ENCODE data around the gene SLC45A1.
"Not testable (repeated sequence)": the region's sequence is repeated elsewhere in the genome, so short reads cannot be mapped to it uniquely, and the experiment has no call there.

SLC45A1 gene

DNA sequence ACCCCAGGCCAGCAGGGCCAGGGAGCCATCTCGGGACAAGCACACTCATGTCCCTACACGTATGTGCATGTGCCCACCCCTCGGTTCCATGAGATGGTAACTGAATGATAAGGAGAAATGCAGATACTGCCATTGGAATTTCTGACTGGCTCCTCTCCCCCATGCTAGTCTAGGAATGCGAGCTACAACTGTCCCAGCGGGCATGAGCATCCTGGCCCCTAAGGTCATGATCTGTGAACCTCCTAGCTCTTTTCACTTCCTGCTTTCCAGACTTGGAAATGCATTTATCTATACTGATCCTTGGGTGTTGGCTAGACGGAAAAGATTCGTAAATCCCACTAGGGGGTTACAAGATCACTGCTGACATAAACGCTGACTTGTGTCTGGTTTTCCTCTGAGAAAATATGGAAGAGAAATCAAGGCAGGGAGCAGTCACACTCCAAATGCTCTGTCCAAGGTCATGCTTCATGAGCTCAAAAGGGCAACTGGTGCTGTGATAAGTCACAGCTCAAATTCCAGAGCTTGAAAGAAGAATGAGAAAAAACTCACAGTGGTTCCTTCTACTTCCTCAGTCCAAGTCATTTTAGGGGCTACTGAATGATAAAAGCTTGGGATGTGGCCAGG, 49.8 kb downstream of the SLC45A1 start:
- DNase-seq (ENCODE audit: low read depth, low spot score): no peak

DNA sequence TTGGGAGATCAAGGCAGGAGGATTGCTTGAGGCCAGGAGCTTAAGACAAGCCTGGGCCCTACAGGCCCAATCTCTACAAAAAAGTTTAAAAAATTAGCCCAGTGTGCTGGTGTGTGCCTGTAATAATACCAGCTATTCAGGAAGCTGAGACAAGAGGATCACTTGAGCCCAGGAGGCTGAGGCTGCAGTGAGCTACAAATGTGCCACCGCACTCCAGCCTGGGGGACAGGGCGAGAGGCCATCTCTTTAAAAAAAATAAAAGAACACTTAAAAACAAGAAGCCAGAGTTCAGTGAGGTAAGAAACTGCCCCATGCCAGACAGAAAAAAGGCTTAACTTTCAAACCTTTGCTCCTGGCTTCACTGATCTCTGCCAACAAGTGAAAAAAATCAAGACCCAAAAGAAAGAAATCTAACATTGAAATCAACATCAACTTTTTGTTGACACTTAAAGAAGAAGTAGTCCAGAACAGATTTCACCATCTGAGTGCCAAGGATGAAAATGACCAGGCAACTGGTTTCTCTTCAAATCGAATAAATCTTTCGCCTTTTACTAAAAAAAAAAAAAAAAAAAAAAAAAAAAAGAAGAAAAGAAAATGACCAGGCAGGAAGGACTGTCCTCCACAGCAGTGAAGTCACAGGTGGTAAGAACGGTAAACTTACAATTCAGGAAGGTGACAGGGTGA, 51.2 kb downstream of the SLC45A1 start:
- DNase-seq (ENCODE audit: low read depth, low spot score): no peak

DNA sequence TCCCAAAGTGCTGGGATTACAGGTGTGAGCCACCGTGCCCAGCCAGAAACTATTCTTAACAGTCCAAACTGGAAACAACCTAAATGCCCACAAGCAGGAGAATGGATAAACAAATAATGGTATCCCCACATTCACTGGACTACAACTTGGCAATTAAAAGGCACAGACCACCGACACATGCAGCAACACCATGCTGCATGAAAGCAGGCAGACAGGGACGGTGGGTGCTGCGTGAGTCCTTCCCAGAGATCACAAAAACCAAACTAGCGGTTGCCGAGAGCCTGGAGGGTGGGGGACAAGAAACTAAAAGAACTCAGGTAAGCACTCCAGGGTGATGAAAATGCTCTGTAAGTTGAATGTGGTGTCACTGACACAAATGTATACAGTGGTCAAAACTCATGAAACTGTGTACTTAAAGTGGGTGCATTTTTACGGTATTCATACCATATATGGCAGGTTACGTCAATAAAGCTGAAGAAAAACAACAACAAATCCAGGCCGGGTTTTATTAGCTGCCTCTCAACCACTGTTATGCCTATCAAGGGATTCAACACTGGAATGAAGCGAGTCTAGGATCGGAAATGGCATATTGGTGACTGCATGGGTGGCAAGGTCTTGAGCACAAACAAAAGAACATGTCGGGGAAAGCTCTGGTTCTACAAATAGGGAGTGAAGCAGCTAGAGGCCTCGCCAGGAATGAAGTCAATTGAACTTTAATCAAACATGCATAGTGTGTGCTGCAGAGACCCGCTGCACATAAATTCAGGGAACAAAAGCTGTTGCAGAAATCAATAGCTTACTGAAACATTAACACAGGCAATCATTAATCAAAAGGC, 52.4 kb downstream of the SLC45A1 start:
- DNase-seq (ENCODE audit: low read depth, low spot score): no peak

DNA sequence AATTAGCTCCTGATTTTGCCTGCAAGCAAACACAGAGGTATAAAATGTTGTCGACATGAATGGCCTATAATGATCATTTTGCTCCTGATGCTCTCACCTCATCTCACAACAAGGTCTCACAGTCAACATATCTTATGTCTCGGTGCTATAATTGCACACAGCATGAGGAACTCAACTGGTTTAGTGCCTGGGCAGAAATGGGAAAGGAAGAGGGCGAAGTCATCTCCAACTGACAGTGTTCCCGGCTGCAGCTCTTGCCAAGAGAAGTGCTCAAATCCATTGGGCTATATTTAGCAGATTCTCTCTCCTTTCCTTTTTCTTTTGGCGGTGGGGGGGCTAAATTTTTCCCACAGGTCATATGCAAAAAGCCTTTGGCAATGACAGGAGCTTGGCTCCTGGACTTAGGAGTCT, 53.0 kb downstream of the SLC45A1 start:
- DNase-seq (ENCODE audit: low read depth, low spot score): no peak

DNA sequence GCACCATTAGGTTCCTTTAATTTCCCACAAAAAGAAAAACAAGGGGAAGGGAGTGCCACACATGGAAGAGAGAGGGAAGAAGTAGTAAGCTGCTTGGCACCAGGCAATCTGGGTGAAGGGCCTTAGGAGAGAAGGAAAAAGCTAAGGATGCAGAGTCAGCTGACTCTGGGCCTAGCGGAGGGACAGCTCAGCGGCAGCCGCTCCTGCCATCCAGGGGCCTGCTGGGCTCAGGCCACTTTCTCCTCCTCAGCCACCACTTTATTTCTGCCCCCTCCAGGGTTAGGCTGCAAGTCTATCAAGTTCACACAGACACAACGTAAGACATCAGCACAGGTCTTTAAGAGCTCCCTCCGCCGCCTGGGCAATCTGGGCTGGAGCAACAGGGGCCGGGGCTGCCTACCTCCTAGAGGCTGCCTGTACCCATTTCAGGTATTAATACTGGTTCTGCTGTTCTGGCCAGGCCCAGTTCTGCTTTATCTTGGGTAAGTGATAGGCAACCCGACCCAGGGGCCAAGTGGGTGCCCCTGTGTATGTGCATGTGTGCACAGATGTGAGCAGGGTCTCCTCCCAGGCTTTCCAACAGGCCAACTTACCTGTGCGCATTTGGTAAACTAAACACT, 53.6 kb downstream of the SLC45A1 start:
- no peak for DNase-seq (ENCODE audit: low read depth, low spot score)

DNA sequence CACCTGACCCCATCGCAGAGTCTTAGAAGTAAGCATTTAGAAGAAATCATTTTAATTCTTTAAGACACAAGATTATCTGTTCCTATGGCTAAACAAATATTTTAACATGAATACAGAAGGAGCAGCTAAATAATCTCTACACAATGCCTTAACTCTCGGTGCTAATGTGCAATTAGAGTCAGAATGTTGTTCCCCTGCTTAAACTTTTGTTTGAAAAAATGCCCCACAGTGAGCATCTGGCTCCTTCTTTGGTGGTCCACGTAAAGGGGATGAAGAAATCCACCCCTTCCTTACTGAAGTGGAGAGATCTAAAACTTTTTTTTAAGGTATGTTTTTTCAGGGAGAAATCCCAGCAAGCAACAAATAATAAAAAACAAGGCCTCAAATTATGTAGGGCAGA, 55.2 kb downstream of the SLC45A1 start:
- no peak for DNase-seq (ENCODE audit: low read depth, low spot score)

DNA sequence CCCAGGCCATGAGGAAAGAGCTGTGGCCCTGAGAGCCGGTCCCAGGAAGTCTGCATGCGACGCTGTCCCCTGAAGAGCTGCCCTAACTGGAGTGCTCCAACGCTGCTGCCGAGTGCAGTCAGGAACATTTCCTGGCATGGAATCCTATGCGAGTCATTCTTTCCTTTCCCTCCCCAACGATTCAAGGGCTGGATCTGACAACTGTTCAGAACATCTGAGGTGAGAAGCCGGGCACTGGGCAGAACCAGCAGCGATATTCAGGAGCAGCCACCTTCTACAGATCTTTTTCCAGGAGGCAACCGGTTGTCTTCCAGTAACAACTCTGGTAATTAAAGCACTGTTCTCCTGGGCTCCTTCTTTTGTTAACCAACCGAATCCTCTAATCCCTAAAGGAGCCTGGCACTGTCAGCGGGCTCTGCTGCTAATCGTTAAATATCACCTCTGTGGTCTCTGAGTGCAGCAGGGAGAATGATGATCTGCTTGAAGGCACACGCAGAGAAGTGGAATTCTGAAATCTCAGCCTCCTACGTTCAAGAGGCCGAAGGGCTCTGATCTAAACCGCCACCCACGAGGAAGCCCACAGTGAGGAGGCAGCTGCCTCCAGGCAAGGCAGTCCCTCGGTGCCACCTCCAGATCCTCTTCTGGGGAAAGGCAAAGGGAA, 55.8 kb downstream of the SLC45A1 start:
- no peak for DNase-seq (ENCODE audit: low read depth, low spot score)

DNA sequence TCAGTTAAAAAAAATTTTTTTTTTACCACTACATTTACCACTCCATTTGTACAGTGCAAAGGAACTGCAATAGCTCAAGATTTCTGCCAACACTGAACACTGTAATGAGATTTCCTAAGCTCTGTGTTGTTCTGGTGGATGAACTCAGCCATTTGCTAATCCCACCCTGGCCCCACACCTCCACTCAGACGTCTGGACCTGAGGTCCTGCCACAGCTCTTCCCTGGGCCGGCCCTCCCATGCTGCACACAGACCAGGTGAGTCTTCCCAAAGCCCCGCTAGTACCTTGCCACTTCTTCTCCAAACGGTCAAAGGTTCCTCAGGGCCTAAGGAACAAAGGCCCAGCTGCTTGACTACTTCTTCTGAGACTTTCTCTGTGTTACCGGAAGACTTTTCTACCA, 56.4 kb downstream of the SLC45A1 start:
- DNase-seq (ENCODE audit: low read depth, low spot score): no peak

DNA sequence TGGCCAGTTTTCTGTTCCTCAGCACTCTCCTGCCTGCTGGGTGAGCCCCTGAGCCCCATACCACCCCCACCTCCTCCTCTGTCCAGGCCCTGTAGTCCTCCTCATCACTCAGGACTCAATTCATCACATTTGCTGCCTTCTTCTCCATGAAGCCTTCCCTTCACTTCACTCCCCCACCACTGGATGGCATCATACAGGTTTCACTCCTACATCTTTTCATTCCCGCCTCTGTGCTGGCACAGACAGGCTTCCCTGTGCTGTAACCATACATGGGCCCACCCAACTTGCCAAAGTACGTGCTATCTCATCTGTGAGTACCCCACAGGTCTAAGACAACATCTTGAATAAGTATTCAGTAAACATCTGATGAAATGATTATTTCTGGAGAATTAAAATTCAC, 56.9 kb downstream of the SLC45A1 start:
- DNase-seq (ENCODE audit: low read depth, low spot score): no peak

DNA sequence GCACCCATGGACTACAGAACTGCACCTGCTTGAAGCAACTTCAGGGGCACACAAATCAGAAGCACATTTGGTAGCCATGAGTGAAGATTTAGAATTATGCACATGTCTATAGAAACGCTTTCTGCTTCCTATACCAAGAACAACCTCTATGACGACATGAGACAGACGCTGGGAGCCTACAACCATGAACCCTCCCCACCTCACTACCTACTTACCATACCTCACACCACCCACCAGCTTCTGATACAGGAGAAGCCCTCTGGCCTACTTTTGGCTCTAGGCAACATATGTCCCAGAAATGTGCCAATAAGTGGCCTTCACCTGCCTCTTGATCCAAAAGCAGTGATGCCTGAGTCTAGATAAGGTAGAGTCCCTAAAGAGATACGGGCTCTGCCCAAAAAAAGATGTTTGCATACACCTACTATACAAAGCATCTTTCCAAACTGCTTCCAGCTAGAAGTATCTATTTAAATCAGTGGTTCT, 58.5 kb downstream of the SLC45A1 start:
- DNase-seq (ENCODE audit: low read depth, low spot score): no peak

DNA sequence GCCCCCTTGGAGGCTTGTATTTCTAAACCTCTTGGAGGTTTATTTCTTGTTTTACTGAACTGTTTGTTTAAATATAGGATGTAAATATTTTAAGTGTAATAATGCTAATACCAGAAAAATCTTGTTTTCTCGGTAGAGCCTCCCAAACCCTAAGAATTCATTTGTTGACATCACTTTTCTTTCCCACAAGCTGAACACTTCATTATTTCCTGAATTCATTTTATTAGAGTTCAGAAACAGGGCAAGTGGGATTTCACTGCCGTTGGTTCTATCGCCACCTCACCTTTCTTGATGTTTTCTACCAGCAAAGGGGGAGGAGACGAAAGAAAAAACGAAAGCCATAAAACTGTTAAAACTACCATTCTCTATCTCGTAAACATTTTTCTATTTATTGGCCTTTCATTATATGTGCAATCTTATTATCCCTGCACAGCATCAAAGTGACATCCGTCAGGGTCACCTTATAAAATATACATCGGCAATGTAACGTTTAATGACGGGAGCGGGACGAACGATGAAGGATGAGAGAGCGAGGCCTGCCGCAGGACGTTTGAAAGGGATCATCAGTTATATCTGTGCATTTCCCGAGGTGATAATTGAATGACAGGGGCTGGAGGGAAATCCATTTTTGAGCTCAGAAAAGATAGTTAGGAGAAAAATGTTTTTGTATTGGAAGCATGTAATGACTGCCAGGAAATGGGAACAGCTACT, 59.5 kb downstream of the SLC45A1 start:
- DNase-seq (ENCODE audit: low read depth, low spot score): no peak

DNA sequence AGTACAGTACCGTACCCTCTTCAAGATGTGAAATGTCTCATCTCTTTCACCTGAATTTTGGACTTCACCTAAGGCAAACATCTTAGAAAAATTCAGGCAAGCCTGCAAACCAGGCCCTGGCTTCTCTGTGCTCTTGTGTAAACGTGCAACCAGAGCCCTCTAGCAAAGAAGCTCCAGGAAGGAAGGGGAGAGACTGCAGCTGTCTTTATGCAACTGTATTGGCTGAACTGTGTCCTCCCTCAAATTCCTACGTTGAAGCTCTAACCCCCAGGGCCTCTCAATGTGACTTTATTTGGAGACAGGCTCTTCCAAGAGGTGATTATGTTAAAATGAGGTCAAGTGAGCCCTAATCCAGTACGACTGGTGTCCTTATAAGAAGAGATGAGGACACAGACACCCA, 60.3 kb downstream of the SLC45A1 start:
- no peak for DNase-seq (ENCODE audit: low read depth, low spot score)

DNA sequence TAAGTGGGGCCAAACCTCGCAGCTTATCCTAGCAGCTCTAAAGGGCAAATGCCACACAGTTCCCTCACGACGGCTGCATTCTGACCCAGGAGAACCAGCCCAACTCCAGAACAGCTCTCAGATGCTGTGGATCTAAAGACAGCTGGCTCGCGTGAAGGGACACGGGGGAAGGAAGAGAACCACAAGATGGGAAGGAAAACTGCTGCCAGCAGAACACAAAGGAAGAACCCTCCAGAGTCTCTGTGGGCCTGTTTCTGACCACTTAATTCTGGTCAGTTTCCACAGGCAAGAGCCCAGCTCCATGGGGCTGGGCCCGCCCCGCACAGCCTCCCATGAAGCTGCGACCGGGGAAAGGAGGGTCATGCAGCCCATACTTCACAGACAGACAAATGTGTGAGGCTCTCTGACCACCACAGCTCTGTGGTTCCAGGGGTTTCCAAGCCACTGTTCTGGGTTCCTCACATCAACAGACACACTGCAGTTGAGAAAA, 61.1 kb downstream of the SLC45A1 start:
- no peak for DNase-seq (ENCODE audit: low read depth, low spot score)

DNA sequence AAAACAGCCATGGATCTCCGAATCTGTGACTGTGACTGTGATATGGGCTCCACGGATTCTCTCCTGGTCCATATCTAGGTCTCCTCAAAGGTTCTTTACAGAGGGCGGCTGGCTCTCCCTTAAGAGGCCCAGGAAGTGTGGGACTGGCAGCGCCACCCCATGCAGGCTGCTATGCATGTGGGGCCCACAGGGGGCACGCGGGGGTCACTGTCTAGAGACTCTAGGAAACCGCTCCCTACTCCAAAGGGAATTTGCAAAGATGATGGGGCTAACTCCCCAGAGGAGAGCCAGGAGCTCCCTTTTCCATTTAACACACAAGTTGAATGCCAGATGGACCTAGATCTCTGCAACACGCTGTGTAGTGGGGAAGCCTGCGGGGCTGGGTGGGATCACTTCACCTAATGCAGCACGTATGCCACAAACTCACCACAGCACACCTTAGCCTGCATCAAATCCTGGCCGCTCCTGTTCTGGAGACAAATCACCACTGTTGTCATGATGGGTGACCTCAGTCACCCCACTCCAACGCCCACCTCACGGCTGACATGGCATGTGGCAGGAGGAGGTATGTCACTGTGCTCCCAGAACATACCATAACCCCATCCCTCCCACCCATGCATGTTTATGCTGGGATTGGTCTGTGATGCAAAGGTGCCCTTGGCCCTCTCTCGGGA, 61.7 kb downstream of the SLC45A1 start:
- DNase-seq (ENCODE audit: low read depth, low spot score): no peak

DNA sequence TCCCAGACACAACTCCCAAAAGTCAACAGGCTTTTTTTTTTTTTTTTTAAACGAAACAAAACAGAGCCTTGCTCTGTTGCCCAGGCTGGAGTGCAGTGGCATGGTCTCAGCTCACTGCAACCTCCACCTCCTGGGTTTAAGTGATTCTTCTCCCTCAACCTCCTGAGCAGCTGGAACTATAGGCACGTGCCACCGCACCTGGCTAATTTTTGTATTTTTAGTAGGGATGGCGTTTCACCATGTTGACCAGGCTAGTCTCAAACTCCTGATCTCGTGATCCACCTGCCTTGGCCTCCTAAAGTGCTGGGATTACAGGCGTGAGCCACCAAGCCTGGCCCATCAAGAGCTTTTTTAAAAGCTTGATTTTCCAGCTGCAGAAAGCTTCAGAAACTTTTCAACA, 62.4 kb downstream of the SLC45A1 start:
- DNase-seq (ENCODE audit: low read depth, low spot score): not testable (repeated sequence)

DNA sequence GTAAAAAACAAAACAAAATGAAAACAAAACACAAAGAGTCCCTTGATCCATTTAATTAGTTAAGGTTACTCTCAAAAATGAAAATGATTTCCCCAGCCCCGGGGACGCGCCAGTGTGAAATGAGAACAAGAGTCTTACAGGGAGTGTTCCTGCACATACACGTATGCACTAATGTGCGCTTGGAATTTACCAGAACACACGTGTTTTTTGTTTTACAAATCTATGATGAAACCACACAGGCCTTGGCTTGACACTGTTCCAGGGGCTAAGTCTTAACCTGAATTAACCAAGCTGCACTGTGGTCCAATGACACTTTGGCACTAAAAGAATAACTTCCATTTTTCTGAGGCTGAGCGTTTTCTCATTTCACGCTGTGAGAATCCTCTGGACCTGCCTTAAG, 63.7 kb downstream of the SLC45A1 start:
- no peak for DNase-seq (ENCODE audit: low read depth, low spot score)

DNA sequence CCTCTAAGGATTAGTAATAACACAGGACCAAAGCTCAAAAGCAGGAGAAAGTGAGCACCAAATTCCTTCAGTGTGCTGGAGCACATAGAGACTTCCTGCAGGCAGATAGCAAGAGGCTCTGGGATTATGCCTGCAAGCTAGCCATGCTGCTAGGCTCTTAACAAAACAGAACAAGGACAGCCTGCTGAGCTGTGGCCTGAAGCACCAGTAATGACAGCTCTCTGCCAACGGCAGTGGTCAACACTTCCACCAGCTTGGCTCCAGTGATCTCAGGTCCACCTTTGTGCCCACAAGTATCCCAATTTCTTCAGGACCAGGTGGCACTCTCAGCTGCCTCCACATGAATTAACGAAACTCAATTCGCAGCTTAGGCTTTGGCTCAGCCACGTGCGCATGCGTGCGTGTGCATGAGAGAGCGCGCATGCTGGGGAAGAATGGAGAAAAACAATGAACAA, 64.2 kb downstream of the SLC45A1 start:
- peak; percentile 57 for DNase-seq (ENCODE audit: low read depth, low spot score)

DNA sequence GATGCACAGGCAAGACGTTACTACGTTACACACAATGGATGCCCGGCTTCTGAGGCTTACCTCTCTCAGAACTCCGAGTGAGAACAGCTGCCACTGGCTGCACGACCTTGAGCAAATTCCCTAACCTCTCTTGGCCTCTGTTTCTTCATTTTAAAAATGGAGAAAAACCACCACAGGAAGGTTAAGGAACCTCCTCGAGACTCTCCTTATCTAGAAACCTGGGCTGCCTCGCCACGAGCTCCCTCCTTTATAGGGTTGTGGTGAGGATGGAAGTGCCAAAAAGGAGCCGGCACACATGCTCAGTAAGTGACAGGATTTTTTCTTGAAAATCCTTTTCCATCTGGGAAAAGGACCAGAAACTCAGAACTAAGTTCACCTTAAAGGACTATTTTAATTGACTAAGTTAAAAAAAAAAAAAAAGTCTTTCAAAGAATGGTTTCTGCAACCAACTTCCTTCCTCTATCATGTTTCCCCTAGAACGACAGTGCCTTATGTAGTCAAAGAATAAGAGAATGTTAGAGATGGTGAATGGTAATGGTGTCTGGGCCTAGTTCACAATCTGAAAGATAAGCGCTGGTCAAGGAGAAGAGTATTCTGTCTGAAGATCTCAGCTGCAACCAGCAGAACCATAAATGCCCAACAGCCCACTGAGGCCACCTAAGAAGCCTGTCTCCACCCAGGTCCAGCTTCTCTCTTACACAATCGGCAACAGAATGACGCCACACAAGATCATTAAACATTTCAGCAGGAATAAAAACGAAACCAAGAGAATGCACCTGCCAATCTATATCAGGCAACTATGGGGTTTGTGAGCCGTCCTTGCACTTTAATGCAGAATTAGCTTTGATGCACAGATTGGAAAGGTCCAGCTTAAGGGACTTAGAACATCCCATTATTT, 64.9 kb downstream of the SLC45A1 start:
- no peak for DNase-seq (ENCODE audit: low read depth, low spot score)

DNA sequence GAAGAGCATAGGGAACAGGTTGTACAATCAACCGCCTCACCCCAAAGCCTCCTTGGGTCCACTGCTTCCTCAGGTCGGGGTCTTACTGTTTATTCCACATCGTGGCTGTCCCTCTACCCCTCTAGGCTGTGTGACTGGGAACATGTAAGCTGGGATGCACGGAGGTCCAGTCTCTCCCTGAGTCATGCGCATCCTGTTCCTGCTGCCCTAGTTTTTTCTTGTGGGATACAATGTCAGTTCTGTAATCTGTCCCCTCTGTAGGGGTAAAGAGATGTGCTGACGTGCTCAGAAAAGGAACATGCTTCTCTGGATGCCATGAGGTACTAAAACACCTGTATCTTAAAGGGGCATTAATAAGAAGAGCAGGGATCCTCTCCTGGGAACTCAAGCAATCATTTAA, 66.2 kb downstream of the SLC45A1 start:
- no peak for DNase-seq (ENCODE audit: low read depth, low spot score)

All from smooth muscle cell of the brain vasculature (primary cell).